GM18909 (cell line): ENCODE measurements around the gene ALKBH8.
A peak's percentile ranks its signal among the peaks of the same experiment; 100 is the strongest.

Experiments used
- ATAC-seq: cut with Tn5 transposase; IDR thresholded peaks from one replicate; pipeline ENCODE4 v1.9.1; 2021; ENCODE audit warnings: mild to moderate bottlenecking; ENCODE audit not compliant: unreplicated experiment, poor library complexity

ALKBH8 gene, protein sequence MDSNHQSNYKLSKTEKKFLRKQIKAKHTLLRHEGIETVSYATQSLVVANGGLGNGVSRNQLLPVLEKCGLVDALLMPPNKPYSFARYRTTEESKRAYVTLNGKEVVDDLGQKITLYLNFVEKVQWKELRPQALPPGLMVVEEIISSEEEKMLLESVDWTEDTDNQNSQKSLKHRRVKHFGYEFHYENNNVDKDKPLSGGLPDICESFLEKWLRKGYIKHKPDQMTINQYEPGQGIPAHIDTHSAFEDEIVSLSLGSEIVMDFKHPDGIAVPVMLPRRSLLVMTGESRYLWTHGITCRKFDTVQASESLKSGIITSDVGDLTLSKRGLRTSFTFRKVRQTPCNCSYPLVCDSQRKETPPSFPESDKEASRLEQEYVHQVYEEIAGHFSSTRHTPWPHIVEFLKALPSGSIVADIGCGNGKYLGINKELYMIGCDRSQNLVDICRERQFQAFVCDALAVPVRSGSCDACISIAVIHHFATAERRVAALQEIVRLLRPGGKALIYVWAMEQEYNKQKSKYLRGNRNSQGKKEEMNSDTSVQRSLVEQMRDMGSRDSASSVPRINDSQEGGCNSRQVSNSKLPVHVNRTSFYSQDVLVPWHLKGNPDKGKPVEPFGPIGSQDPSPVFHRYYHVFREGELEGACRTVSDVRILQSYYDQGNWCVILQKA

DNA sequence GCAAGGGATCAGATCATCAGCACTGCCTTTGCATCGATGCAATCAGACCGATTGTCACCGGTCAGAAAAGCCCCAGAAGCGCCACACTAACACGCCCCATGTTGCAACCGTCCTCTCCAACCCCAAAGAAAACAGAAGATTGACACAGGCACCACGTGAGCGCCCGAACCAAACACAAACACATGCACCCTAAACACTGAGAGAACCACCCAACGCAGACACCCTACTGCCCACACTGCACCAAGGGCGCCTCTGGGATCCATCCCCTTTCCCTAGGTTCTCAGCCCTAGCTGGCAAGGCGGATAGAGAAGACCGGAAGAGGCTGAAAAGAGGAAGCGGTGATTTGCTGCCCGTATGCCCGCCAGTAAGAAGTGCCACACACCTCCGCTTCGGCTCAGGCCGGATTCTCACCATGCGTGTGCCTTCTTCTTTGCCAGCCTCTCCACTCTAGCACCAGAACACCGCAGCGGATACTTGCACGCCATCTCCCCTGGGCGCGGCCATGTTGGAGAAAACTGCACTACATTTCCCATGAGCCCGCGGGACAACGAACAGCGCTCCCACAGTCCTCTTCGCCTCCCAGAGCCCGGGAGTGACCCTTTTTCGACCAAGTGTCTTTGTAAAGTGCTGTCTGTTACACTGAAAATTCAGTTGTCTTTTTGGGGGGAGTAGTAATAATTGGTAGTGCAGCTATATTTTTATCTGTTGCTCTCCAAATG is at the start of gene ALKBH8:
ALKBH8 (minus strand) TSS at position 517 of the 719 bp plus-strand sequence. CDS start 4,842 bp downstream, outside the sequence.
- peak; percentile 86 for ATAC-seq

DNA sequence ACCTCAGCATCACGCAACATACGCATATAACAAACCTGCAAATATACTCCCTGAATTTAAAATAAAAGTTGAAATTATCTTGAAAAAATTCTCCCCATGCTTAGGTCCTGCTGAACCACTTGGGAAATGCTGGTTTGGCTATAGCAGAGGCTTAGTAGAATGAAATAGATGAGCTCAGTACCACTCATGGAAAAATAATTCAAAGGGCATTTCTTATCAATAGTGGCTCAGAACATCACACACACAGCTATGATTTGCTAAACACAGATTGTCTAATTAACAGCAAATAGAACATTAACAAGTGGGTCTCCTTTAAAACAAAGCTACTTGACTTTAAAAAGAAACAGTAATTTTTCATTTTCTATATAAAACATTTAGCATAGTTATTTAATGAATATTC is 46.9 kb upstream of the ALKBH8 start:
- no peak for ATAC-seq

DNA sequence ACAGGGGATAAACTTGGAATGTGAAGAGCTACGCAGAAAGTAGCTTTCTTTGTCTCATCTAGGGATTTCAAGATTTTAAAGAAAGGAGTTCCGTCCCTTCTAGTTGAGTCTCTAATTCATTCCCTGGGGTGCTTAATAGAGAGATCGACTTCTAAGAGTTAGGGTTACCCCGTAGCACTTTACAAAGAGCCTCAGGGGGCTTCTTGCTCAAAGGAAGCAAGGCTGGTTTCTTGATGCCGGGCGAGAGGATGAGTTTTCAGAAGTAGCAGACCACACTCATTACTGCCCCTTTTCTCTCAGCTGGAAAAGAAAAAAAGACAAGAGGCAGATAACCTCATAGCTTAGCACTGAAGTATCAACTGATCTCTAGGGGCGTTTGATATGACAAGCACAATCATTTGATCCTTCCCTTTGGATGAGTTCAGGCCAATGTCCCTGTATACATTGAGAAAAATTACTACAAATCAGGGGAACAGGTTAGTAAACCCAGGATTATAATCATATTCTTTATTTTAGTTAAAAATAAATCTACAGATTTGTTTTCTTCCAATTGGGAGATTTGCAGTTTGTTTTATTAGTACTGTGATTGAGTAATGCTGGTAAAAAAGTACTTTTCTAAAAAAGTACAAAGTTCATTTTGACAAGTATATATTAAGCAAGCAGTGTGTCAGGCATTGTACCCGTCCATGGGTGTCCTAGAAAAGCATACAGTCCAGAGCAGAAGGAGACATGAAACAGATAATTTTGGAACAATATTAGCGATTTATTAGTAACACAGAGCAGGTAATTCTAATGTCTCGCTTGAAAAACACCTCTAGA is 44.1 kb upstream of the ALKBH8 start:
- ATAC-seq = no peak

DNA sequence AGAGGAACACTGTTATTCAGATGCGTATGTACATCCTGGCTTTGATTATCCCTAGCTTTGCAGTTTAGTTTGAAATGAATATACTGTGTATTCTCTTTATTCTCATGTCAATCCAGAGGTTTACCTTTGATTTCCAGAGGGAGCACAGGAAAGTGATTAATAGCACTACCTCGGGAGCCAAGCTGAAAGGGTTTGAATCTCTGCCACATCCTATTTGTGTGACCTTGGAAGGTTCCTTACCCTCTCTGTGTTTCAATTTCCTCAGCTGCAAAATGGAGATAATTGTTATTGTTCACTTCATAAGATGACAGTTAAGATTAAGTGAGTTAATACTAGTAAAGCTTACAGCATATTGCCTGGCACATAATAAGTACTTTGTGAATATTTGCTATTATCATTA is 43.3 kb upstream of the ALKBH8 start:
- no peak for ATAC-seq

DNA sequence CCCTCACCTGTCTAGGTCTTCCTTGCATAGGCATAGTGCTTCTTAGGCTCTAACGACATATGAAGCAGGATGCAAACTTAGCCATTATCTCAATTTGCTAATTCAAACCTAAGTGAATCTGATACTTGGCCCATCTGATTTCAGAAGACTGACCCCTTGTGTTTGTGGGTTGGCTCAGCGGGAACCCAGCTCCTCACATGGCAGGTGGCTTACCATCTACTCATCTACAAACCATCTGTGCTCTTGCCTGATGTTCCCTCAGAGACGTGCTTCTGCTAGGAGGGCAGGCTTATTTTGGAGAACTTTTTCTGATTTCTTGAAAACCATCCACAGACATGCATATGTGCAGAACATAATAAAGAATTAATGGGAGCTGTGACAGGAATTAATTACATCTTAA is 40.6 kb upstream of the ALKBH8 start:
- no peak for ATAC-seq

DNA sequence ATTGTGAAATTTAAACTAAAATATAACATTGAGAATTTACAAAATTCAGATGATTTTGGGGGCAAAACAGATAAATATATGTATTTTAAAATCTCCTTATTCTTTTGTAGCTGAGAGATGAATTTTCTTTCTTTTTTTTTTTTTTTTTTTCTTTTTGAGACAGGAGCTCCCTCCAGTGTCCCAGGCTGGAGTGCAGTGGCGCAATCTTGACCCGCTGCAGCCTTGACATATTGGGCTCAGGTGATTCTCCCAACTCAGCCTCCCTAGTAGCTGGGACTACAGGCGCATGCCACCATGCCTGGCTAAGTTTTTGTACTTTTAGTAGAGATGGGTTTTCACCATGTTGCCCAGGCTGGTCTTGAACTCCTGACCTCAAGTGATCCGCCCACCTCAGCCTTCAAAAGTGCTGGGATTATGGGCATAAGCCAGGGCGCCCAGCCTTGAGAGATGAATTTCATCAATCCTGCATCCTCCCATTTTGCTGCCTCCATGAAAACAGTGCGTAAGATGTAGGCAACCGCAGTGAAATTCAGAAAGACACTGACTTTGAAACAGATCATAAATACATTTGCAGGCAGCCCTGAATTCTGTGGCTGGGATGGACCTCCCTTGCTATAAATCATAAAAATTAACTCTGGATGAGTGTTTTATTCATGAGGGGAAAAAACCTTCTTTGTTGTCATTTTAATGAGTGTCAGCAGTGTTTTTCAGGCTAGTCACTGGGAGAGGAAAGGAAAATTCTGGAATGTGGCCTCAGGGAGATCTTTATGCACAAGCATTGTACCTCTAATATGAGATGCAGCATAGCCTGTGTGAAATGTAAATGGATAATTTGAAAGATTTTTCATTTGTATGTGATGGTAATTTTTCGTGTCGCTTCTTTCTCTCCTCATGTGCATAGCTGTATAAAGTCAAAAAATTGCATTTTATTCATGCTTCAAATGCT is 39.8 kb upstream of the ALKBH8 start:
- no peak for ATAC-seq

DNA sequence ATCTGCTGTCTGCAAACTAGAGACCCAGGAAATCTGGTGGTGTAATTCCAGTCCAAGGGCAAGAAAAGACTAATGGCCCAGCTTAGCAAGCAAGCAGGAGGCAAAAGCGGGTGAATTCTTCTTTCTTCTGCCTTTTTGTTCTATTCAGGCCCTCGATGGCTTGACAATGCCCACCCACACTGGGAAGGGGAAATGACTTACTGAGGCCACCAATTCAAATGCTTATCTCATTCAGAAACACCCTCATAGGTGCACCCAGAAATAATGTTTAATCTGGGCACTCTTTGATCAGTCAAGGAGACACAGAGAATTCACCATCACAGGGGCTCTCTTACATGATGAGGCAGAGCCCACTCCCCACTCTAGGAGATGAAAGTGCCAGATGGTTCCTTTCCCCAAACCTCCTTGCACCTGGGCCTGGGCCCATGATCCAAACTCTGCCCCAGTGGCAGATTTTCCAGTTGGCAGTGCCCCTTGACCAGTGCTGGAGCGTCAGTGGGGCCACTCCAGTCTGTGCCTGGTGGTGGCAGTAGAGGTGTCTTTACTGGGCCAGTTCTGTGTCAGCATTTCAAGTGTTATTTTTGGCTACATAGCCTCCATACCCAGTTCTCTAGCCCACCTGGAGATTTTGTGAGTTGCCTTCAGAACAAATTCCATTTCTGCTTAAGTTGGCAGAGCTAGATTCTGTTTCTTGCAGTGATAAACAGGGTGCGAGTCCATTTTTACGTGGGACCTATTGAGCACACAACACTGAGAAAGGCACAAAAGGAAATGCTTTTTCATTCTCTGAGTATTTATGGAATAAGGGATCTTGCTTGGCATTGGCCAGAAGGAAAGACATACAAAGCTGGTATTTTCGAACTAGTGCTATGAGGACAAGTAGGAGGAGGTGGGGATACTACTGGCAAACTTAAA is 32.9 kb upstream of the ALKBH8 start:
- ATAC-seq = peak; percentile 65

DNA sequence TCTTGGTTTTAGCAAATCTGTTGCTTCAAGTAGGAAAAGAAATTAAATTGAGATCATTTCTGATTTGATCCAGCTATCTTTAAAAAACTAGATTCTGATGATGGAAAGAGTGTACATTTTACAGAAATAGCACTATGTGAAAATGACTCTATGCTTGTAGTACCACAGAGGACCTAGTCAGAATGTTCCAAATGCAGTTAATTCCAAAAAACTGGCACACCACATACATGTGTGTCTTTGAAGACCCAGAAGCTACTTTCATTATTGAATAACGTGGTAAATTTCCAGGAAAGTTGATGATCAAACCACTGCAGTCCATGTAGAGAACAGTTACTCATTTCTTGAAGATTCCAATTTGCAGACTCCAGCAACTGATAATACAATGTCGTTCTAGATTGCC is 29.2 kb upstream of the ALKBH8 start:
- no peak for ATAC-seq

DNA sequence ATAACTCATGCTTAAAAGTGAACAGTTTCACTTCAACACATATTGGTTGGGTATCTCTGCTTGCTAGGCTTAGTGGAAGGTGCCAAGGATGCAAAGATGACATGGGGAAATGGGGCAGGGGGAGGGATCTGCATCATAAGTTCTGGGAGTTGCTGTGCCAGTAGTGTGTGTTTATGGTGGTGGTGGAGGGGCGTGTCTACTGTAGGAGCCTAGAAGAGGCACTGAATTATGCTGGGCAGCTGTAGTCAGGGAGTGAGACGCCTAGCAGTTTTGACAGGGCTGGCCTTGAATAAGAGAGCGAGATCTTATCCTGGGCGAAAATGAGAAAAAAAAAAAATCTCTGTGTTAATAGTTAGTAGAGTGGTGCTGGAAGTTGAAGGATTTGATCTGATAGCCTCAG is 28.4 kb upstream of the ALKBH8 start:
- no peak for ATAC-seq

DNA sequence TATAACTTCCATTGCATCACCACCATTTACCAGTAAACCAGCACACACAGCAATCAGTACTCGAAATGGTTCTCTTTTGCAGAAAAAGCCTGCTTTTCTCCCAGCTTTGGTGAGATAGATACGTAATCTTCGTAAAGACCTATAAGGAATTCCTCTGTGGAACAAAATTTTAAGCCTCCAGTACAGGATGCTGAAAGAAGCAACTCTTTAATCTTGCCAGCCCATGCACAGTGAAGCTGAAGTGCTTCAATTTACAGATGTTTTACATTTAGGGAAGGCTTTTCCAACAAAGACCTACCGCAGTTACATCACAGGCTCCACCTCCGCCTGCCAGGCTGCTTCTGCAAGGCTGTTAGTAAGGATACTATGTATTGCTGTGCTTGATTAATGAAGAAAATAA is 27.3 kb upstream of the ALKBH8 start:
- ATAC-seq = no peak

DNA sequence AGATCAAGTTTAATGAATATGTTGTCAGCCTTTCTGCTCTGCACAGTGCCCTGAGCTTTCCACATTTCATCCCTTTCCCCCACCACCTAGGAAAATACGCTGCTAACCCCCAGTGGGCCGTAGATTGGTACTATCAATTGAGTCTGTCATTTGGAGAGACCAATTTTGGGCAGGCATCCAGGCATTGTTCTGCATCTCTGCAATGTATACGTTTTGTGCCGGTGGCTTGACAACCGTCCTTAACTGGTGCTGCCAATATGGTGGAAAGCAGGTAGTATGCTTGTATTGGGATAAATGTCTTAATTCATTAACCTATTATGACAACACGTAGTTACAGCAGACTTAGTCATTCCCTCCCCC is 26.7 kb upstream of the ALKBH8 start:
- no peak for ATAC-seq

DNA sequence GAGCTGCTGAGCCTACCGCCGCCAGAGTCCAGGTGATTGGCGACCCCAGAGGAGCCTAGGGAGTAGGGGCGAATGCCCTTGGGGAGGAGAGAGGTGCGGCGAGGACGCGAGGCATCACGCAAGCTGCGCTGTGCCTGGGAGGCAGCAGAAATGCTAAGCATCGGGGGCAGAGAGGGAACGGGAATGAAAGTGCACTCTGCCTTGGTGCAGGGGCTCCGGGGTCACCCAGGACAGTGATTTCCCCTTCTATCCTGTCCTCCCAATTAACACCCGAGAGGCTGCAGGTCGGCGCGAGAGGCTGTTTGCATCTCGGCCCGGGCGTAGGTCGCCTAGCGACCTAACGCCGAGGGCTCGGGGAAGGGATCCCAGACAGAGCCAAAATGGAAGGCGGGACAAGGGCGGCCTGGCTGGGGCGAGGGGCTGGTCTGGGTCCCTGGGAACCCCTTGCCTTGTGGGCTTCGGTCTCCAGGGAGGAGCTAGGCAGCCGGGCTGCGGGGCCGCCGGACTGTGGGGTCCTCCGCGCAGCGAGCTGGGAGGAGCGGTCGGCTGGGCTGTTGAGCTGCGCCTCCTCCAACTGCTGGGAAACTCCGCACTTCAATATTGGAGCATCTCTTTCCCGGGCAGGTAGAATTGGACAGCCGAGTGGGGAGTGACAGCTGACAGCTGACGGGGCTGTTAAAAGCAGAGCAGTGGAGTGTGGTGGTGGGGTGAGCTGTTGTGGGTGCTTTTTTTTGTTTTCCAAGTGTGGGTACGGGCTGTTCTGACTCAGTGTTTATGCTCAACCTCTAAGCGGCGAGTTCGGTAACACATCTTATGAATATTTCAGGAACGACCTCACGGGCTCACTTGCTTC is 26.1 kb upstream of the ALKBH8 start:
- peak; percentile 46 for ATAC-seq

DNA sequence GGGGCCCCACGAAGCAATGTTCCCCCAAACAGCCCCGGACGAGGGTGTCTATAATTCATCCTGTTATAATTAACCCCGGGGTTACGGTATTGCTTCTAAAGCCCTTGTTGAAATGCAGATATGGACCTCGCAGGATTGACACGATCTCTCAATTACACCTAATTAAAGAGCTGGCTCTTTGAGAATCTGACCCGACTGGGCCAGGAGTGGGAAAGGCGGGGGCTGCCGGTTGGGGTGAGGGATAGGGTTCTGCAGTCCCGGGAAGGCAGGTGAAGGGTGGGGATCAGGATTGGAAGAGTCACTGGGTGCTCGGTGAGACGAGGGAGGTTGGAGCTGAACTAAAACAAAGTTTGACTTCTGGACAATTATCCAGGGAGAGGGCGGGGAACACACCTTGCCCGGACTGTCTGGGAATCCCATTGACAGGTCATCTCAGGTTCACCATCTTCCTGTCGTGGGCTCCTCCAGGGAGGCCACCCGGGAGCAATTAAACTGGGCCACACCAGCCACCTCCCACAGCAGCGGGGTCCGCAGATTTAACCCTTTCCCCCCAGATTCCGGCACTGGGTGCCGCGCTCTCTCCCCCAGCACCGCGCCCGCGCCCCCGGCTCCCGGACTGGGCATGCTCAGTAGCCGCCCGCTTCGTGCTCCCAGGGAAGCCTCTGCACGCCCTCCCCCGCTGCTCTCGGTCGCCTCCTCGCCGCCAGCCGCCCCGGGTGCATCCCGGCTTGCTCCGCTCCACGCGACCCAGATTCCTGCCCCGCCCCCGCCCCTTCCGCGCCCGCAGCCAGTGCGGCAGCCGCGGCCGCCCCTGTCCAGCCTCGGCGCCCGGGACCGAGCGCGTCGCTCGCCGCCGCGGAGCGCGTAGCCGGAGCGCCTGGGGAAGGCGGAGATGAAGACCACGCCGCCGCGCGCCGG is 25.2 kb upstream of the ALKBH8 start, which contains the start of gene ELMOD1:
ELMOD1 (plus strand) TSS at position 688 of the 918 bp plus-strand sequence. CDS start 27,043 bp downstream, outside the sequence.
- ATAC-seq = peak; percentile 58

DNA sequence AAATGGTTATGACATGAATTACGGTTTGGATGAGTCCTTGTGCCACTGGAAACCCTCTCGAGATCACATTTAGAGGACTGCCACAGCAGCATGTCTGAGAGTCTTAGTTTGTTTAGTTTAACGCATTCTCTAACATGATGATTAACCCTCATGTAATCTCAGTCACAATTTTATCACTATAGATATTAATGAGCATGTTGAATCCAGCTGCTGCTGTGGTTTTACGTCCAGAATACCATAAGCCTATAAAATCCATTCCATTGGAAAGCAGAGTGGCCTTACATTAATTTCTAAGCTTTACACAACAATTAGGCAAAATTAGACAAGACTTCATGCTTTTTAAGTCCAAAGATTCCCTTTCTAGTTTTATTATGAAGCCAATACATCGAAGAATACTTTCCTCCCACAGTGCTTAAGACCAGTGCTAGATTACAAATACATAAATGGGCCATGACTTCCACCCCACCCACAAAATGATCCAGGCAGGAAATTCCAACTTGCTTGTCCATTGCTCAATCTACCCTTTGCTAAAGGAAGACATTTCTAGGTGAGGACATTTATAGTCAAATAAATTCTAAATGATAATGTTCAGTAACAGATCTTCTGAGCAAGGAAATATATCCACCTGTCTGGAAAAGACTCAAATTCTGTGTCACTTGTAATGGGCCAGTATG is 21.9 kb upstream of the ALKBH8 start:
- no peak for ATAC-seq

DNA sequence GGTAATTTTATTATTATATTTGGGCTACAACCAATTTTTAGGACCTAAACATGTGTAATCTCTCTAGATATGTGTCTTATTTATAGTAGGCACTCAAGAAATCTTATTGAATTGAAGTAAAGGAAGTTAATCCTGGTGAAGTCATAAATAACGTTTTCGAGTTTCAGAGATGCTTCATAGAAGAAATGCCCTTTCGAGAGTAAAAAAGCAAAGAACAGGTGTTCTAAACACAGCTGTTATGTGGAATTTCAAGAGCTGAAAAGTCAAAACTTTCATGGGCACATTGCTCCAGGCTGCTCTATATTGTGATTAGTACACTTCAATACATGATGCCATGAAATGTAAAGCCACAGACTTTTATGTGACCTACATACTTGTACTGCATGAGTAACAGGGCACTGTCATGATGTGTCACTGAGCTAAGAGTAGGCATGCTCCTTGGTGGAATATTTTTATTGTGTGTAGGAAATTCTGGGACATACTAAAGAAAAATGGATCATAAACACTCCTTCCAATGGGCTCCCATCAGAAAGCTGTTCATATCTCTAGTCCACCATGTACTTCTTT is 18.2 kb upstream of the ALKBH8 start:
- ATAC-seq = no peak
